Gastroesophageal sphincter (tissue), 3 donors: ENCODE measurements around the gene HELZ.
"Not testable (repeated sequence)": the region's sequence is repeated elsewhere in the genome, so short reads cannot be mapped to it uniquely, and the experiment has no call there.

Experiments
- POLR2A ChIP-seq, 2 donors: fragments of 450-650 bp; IDR thresholded peaks; one replicate each; pipeline ENCODE4 v1.6.1; 2017; ENCODE audit warnings: antibody characterized with exemption in 2 of 2, mild to moderate bottlenecking in 2 of 2, moderate library complexity in 1 of 2
- POLR2AphosphoS5 ChIP-seq: sonication (generic); formaldehyde crosslinking; IDR thresholded peaks from one replicate; pipeline ENCODE4 v1.6.1; 2017; ENCODE audit warnings: antibody characterized with exemption
- TF ChIP-seq, protein P1 (sequence below), 4 experiments: fragments of 200-600 bp in 2 of 4; fragments of 450-650 bp in 2 of 4; sonication (generic) in 1 of 4; IDR thresholded peaks; one replicate each; pipeline ENCODE4 v1.5.1; 2017 to 2019; ENCODE audit warnings: antibody characterized with exemption in 4 of 4, mild to moderate bottlenecking in 2 of 4, moderate library complexity in 2 of 4

DNA sequence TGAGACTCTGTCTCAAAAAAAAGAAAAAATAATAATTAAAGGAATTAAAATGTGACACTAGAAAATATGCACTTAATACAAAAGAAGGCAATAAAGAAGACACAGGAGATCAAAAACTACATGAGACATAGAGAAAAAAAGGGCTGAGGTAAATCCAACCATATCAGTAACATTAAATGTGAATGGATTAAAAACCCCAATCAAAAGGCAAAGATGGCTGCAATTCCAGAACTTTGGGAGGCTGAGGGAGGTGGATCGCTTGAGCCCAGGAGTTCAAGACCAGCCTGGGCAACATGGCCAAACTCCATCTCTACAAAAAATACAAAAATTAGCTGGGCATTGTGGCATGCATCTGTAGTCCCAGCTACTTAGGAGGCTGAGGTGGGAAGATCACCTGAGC, 103.0 kb downstream of the HELZ start:
- TF ChIP-seq POLR2A (IDR thresholded peaks at IDR 0.05); POLR2AphosphoS5: not testable (repeated sequence)
- TF ChIP-seq, protein P1, sequence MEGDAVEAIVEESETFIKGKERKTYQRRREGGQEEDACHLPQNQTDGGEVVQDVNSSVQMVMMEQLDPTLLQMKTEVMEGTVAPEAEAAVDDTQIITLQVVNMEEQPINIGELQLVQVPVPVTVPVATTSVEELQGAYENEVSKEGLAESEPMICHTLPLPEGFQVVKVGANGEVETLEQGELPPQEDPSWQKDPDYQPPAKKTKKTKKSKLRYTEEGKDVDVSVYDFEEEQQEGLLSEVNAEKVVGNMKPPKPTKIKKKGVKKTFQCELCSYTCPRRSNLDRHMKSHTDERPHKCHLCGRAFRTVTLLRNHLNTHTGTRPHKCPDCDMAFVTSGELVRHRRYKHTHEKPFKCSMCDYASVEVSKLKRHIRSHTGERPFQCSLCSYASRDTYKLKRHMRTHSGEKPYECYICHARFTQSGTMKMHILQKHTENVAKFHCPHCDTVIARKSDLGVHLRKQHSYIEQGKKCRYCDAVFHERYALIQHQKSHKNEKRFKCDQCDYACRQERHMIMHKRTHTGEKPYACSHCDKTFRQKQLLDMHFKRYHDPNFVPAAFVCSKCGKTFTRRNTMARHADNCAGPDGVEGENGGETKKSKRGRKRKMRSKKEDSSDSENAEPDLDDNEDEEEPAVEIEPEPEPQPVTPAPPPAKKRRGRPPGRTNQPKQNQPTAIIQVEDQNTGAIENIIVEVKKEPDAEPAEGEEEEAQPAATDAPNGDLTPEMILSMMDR (IDR thresholded peaks at IDR 0.05) = not testable (repeated sequence)
